ENCODE data around the gene MACF1. TPM values are rescaled to one million over a fixed set of nuclear protein-coding genes. Genes with fewer than 3 reads are reported as not detected.
A peak's percentile ranks its signal among the peaks of the same experiment; 100 is the strongest.

Gene MACF1
- total RNA-seq, 4 donors from 2014 or later, result 386 to 627 (median 576) TPM

GRCh38 chr1:39213511-39214002 lies 9.1 kb downstream of the MACF1 start:
- intact Hi-C loops (cut with DNase I), result no loop called here

DNA sequence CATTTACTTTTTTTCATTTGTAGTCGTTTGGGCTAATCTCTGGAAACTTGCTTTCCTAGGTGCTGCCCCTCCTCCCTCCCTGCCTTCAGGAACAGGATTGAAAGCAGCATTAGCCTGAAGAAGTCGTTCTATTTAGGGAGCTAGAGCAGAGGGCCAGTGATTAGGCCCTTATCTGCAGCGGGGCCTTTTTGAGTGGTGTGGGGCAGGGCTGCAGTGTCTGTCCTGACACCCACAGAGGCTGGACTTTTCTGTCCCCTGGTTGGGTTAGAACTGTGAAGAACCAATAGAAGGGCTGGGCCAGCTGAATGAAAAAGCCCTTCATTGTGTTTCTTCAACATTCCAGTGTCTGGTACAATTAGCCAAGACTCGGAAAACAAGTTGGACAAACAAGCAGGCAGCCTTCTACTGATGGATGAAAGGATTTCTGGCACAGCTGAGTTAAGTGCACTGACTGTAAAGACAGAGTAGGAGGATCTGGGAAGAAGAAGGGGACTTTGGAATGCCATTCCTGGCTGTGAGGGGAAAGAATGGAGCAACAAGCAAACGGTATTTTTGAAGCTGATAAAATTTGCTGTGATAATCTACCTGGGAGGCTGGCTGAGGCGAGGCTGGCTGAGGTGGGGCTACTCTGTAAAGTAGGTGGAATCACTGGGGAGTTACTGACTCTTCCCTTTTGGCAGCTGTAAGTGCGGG lies 9.7 kb downstream of the MACF1 start:
- H3K27me3 ChIP-seq, result no peaks in the 10 kb centered on the region

More at GRCh38 chr1:39213511-39214002, 9.1 kb downstream of the MACF1 start:
- H3K4me3 ChIP-seq, result no peak overlapping the region
- H3K9me3 ChIP-seq, result no peaks in the 10 kb centered on the region
- TF ChIP-seq POLR2A (IDR thresholded peaks at IDR 0.05; ENCODE audit: low read depth) (no peak), POLR2AphosphoS5 (IDR thresholded peaks at IDR 0.05) (no peak), EP300 (IDR thresholded peaks at IDR 0.05) (no peak)
- H3K36me3 ChIP-seq, result peaks cover 0 to 1% (median 0%) of the 10 kb centered on the region in 4 donors
- DNase-seq (ENCODE audit: extremely low spot score), result no peak
- 68% methylated on average over 7 of the region's 7 CpGs for WGBS
- H3K27me3 ChIP-seq, result no peaks in the 10 kb centered on the region
- peak overlapping the region; percentile 55 to 76 (median 71) for H3K27ac ChIP-seq (replicated peaks in 1 of 4)
- peaks cover 65 to 98% (median 91%) of the 10 kb centered on the region in 4 donors for H3K4me1 ChIP-seq

GRCh38 chr1:39214714-39214997 lies 10.2 kb downstream of the MACF1 start:
- Histone ChIP-seq H3K4me3 (peak overlapping the region in 2 of 4 donors; percentile 2 to 9), H3K27ac (replicated peaks in 1 of 4) (peak overlapping the region; percentile 55 to 76 (median 71)), H3K9me3 (no peaks in the 10 kb centered on the region), H3K4me1 (peaks cover 72 to 98% (median 92%) of the 10 kb centered on the region in 4 donors), H3K27me3 (no peaks in the 10 kb centered on the region), H3K36me3 (no peaks in the 10 kb centered on the region)
- 18% methylated on average over 1 of the region's 1 CpG for WGBS
- no peak for DNase-seq (ENCODE audit: extremely low spot score)
- no peak for TF ChIP-seq POLR2A (IDR thresholded peaks at IDR 0.05; ENCODE audit: low read depth)
- no peak for TF ChIP-seq EP300 (IDR thresholded peaks at IDR 0.05)
- TF ChIP-seq, protein P1, sequence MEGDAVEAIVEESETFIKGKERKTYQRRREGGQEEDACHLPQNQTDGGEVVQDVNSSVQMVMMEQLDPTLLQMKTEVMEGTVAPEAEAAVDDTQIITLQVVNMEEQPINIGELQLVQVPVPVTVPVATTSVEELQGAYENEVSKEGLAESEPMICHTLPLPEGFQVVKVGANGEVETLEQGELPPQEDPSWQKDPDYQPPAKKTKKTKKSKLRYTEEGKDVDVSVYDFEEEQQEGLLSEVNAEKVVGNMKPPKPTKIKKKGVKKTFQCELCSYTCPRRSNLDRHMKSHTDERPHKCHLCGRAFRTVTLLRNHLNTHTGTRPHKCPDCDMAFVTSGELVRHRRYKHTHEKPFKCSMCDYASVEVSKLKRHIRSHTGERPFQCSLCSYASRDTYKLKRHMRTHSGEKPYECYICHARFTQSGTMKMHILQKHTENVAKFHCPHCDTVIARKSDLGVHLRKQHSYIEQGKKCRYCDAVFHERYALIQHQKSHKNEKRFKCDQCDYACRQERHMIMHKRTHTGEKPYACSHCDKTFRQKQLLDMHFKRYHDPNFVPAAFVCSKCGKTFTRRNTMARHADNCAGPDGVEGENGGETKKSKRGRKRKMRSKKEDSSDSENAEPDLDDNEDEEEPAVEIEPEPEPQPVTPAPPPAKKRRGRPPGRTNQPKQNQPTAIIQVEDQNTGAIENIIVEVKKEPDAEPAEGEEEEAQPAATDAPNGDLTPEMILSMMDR (IDR thresholded peaks at IDR 0.05), result no peak
- no peak for TF ChIP-seq POLR2AphosphoS5 (IDR thresholded peaks at IDR 0.05)
- intact Hi-C loops (cut with DNase I), result no loop called here

More for the DNA sequence above, 9.7 kb downstream of the MACF1 start:
- H3K36me3 ChIP-seq, result no peaks in the 10 kb centered on the region
- intact Hi-C loops (cut with DNase I), result no loop called here
- peaks cover 69 to 97% (median 92%) of the 10 kb centered on the region in 4 donors for H3K4me1 ChIP-seq
- DNase-seq (ENCODE audit: extremely low spot score), result no peak
- H3K9me3 ChIP-seq, result no peaks in the 10 kb centered on the region
- H3K27ac ChIP-seq (replicated peaks in 1 of 4), result peak overlapping the region; percentile 55 to 76 (median 71)
- H3K4me3 ChIP-seq, result peak overlapping the region in 1 of 4 donors; percentile 2
- TF ChIP-seq EP300 (IDR thresholded peaks at IDR 0.05) (no peak), POLR2AphosphoS5 (IDR thresholded peaks at IDR 0.05) (no peak)
- WGBS, result 15% methylated on average over 6 of the region's 7 CpGs

DNA sequence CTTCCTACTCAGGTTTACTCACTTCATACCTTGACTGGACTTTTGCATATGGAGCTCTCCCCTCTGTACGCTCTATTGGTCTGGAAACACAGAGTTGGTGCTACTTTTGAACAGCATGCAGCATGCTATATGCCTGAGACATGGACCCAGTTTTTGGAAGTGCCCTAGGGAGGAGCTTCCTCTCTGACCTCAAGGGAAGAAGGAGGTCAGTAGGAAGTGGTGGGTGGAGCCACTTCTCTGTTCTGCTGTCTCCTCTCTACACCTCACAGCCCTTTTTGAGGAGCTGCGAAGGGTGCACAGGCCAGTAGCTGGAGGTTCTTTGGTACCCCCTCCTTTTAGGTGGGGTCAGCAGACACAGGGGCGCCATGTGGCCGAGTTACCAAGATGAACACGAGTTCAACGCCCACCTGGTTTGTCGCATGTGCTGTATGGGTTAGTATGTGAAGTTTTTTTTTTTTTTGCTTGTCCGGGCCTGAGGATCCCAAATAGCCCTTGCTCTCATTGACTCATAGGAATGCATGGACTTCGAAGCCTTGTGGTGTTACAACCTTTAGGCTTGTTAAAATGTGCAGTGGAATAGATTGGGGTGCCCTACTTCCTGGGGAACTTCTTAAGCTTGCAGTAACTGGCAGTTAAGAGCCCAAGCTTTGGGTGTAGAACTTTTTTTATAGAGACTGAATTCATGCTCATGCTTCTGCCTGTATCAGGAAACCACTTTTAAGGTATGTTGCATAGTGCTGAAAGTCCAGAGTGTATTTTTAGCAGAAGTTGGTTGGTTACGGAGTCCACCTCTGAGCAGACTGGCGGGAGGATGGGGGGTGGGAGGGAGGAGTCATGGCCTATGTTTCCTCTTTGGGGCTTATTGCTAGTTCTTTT lies 10.7 kb downstream of the MACF1 start:
- 70% methylated on average over 11 of the region's 11 CpGs for WGBS
- H3K36me3 ChIP-seq, result no peaks in the 10 kb centered on the region
- H3K9me3 ChIP-seq, result no peaks in the 10 kb centered on the region
- H3K27ac ChIP-seq (replicated peaks in 1 of 4), result peak overlapping the region; percentile 55 to 76 (median 71)
- DNase-seq (ENCODE audit: extremely low spot score), result no peak
- TF ChIP-seq EP300 (IDR thresholded peaks at IDR 0.05) (no peak), POLR2A (IDR thresholded peaks at IDR 0.05; ENCODE audit: low read depth) (no peak), POLR2AphosphoS5 (IDR thresholded peaks at IDR 0.05) (no peak)
- TF ChIP-seq, protein P1 (IDR thresholded peaks at IDR 0.05), result no peak
- no peaks in the 10 kb centered on the region for H3K27me3 ChIP-seq
- H3K4me1 ChIP-seq, result peaks cover 71 to 95% (median 90%) of the 10 kb centered on the region in 4 donors
- intact Hi-C loops (cut with DNase I), result no loop called here
- H3K4me3 ChIP-seq, result peak overlapping the region; percentile 9 to 31 (median 19)

DNA sequence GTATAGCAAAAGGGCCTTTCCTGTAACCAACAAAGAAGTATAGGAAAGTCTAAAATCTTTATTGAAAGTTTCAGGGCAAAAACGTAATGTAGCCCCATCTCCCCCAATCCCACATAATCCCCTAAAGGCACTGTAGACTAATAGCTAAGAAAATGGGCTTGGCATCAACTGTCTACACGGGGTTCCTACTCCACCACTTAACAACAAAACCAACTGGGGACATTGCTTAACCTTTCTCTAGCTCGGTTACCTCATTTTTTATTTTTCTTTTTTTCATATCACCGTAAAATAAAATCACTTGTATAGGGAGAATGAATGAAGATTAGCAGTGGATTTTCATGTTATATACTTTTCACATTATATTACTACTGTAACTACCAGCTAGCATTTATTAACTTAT lies 12.3 kb downstream of the MACF1 start:
- intact Hi-C loops (cut with DNase I), result no loop called here
- Histone ChIP-seq H3K27ac (replicated peaks in 1 of 4) (peak overlapping the region in 3 of 4 donors; percentile 55 to 76 (median 70)), H3K4me3 (no peak overlapping the region), H3K36me3 (no peaks in the 10 kb centered on the region), H3K9me3 (no peaks in the 10 kb centered on the region), H3K4me1 (peaks cover 71 to 95% (median 87%) of the 10 kb centered on the region in 4 donors), H3K27me3 (no peaks in the 10 kb centered on the region)
- no peak for DNase-seq (ENCODE audit: extremely low spot score)
- 56% methylated on average over 4 of the region's 4 CpGs for WGBS
- TF ChIP-seq POLR2AphosphoS5 (IDR thresholded peaks at IDR 0.05) (no peak), EP300 (IDR thresholded peaks at IDR 0.05) (no peak), POLR2A (IDR thresholded peaks at IDR 0.05; ENCODE audit: low read depth) (no peak)
- TF ChIP-seq, protein P1 (IDR thresholded peaks at IDR 0.05), result no peak

All from esophagus muscularis mucosa (tissue), 4 donors.